OCI-LY1 (cell line): Measurements from ENCODE around the gene MSX1.

Experiments used
- H2AFZ ChIP-seq: fragments of 200-600 bp; sonication (generic), shearing (Covaris generic); 2 replicates; pipeline ENCODE4 v1.6.0; 2014; ENCODE audit warnings: antibody characterized with exemption, mild to moderate bottlenecking, low read length
- H3F3A ChIP-seq: fragments of 200-600 bp; sonication (generic), shearing (Covaris generic); 2 replicates; pipeline ENCODE4 v1.6.0; 2014; ENCODE audit warnings: mild to moderate bottlenecking, antibody characterized with exemption, low read length, moderate library complexity; ENCODE audit not compliant: insufficient read depth
- H3K27ac ChIP-seq: fragments of 200-600 bp; sonication (generic); 2 replicates; pipeline ENCODE4 v1.5.1; 2014; ENCODE audit warnings: low read length, mixed run types, mild to moderate bottlenecking, low read depth; ENCODE audit not compliant: poor library complexity, severe bottlenecking
- H3K27me3 ChIP-seq: fragments of 200-600 bp; sonication (generic); 2 replicates; pipeline ENCODE4 v1.6.0; 2014; ENCODE audit warnings: antibody characterized with exemption, mild to moderate bottlenecking, low read length, moderate library complexity; ENCODE audit not compliant: insufficient read depth
- H3K36me3 ChIP-seq: fragments of 200-600 bp; sonication (generic); 2 replicates; pipeline ENCODE4 v1.6.1; 2014; ENCODE audit warnings: mild to moderate bottlenecking, antibody characterized with exemption, low read length, moderate library complexity, mixed read lengths; ENCODE audit not compliant: insufficient read depth
- H3K4me1 ChIP-seq: fragments of 200-600 bp; sonication (generic); 2 replicates; pipeline ENCODE4 v1.5.1; 2014; ENCODE audit warnings: mild to moderate bottlenecking, low read length, moderate library complexity; ENCODE audit not compliant: insufficient read depth, severe bottlenecking
- H3K4me2 ChIP-seq: fragments of 200-600 bp; sonication (generic), shearing (Covaris generic); 2 replicates; pipeline ENCODE4 v1.6.1; 2014; ENCODE audit warnings: low read length
- H3K4me3 ChIP-seq: fragments of 200-600 bp; sonication (generic); 2 replicates; pipeline ENCODE4 v1.5.1; 2014; ENCODE audit warnings: low read length, low read depth, mild to moderate bottlenecking, mixed read lengths; ENCODE audit not compliant: poor library complexity, severe bottlenecking
- H3K79me2 ChIP-seq: fragments of 200-600 bp; shearing (Covaris generic); 2 replicates; pipeline ENCODE4 v1.6.1; 2016; ENCODE audit warnings: mixed run types, low read length, mixed read lengths; ENCODE audit not compliant: insufficient read depth
- H3K9ac ChIP-seq: fragments of 200-600 bp; sonication (generic), shearing (Covaris generic); 2 replicates; pipeline ENCODE4 v1.6.1; 2014; ENCODE audit warnings: mild to moderate bottlenecking, low read length, mixed read lengths
- H3K9me2 ChIP-seq: fragments of 200-600 bp; sonication (generic), shearing (Covaris generic); 2 replicates; pipeline ENCODE4 v1.6.1; 2014; ENCODE audit warnings: low read depth, mild to moderate bottlenecking, low read length, mixed read lengths
- H3K9me3 ChIP-seq: fragments of 200-600 bp; shearing (Covaris generic); 2 replicates; pipeline ENCODE4 v1.6.1; 2014; ENCODE audit warnings: low read length, mixed read lengths
- H4K20me1 ChIP-seq: fragments of 200-600 bp; sonication (generic), shearing (Covaris generic); 2 replicates; pipeline ENCODE4 v1.6.0; 2016; ENCODE audit warnings: mild to moderate bottlenecking, low read length; ENCODE audit not compliant: insufficient read depth
- CTCF ChIP-seq: fragments of 200-600 bp; sonication (generic), shearing (Covaris generic); IDR thresholded peaks from 2 replicates; pipeline ENCODE4 v1.5.1; 2017; ENCODE audit warnings: mild to moderate bottlenecking, antibody characterized with exemption, low read length, moderate library complexity, mixed read lengths
- EZH2 ChIP-seq: fragments of 200-600 bp; sonication (generic), shearing (Covaris generic); IDR thresholded peaks from 2 replicates; pipeline ENCODE4 v1.8.0; 2017; ENCODE audit warnings: borderline replicate concordance, mixed run types, mild to moderate bottlenecking, antibody characterized with exemption, low read length, moderate library complexity, mixed read lengths

The MSX1 gene

GRCh38 chr4:4836044-4836443 is 23.4 kb upstream of the MSX1 start:
- Histone ChIP-seq H2AFZ (no peak overlapping the region), H3K27me3 (no peaks in the 10 kb centered on the region), H3K9me3 (no peaks in the 10 kb centered on the region), H3K4me1 (no peaks in the 10 kb centered on the region), H3K36me3 (no peaks in the 10 kb centered on the region), H3K4me2 (no peak overlapping the region), H3K9me2 (no peaks in the 10 kb centered on the region), H4K20me1 (no peaks in the 10 kb centered on the region), H3K9ac (no peak overlapping the region), H3K27ac (no peak overlapping the region), H3F3A (no peaks in the 10 kb centered on the region), H3K4me3 (no peak overlapping the region), H3K79me2 (no peaks in the 10 kb centered on the region)
- TF ChIP-seq CTCF (no peak), EZH2 (no peak)

GRCh38 chr4:4837316-4837715 is 22.1 kb upstream of the MSX1 start:
- Histone ChIP-seq H2AFZ (no peak overlapping the region), H3K9me3 (no peaks in the 10 kb centered on the region), H3K79me2 (no peaks in the 10 kb centered on the region), H3F3A (no peaks in the 10 kb centered on the region), H3K27me3 (no peaks in the 10 kb centered on the region), H3K9ac (no peak overlapping the region), H3K9me2 (no peaks in the 10 kb centered on the region), H3K4me2 (no peak overlapping the region), H4K20me1 (no peaks in the 10 kb centered on the region), H3K36me3 (no peaks in the 10 kb centered on the region), H3K4me1 (no peaks in the 10 kb centered on the region), H3K4me3 (no peak overlapping the region), H3K27ac (no peak overlapping the region)
- TF ChIP-seq EZH2, result no peak
- TF ChIP-seq CTCF, result no peak

GRCh38 chr4:4838051-4838935 is 21.2 kb upstream of the MSX1 start:
- no peaks in the 10 kb centered on the region for H3K9me2 ChIP-seq
- no peaks in the 10 kb centered on the region for H3K4me1 ChIP-seq
- no peaks in the 10 kb centered on the region for H3K9me3 ChIP-seq
- H4K20me1 ChIP-seq, result no peaks in the 10 kb centered on the region
- no peaks in the 10 kb centered on the region for H3K36me3 ChIP-seq
- H3K27me3 ChIP-seq, result no peaks in the 10 kb centered on the region
- no peaks in the 10 kb centered on the region for H3F3A ChIP-seq
- no peak overlapping the region for H3K4me2 ChIP-seq
- H3K27ac ChIP-seq, result no peak overlapping the region
- no peak overlapping the region for H3K4me3 ChIP-seq
- H3K79me2 ChIP-seq, result no peaks in the 10 kb centered on the region
- H2AFZ ChIP-seq, result no peak overlapping the region
- no peak overlapping the region for H3K9ac ChIP-seq
- TF ChIP-seq CTCF, result no peak
- TF ChIP-seq EZH2, result no peak
